Panc1 (cell line): ENCODE data around the gene MRPL43. TPM values are rescaled to one million over a fixed set of nuclear protein-coding genes. Genes with fewer than 3 reads are reported as not detected.

Source experiments
- ATAC-seq: fragments of 200-7000 bp; cut with Tn5 transposase; 2 replicates; pipeline ENCODE4 v1.9.1; 2020; ENCODE audit warnings: mild to moderate bottlenecking, moderate library complexity
- BruUV-seq: library from RNA; stranded (reverse); fragments of 400-500 nt; replicated peaks from 2 replicates; lab custom pipeline; 2021; lab: Mats Ljungman, UMichigan
- CTCF ChIA-PET: fragments of 300-600 bp; sonication (Branson Sonifier 250); formaldehyde crosslinking; loops from one replicate; lab custom pipeline; 2022; ENCODE audit warnings: antibody characterized with exemption; lab: Charles Lee
- POLR2A ChIA-PET: fragments of 300-600 bp; sonication (Branson Sonifier 250); formaldehyde crosslinking; loops from one replicate; lab custom pipeline; 2022; ENCODE audit warnings: antibody characterized with exemption; lab: Charles Lee
- DNase-seq: peaks from one replicate; pipeline ENCODE4 v3.0.0-alpha.2; 2010; ENCODE audit warnings: low read depth, low spot score
- H3K27ac ChIP-seq: 2 replicates; pipeline ENCODE4 v1.5.1; 2011; ENCODE audit warnings: mild to moderate bottlenecking, low read length, inconsistent platforms
- H3K27me3 ChIP-seq: fragments of 200-500 bp; sonication (Bioruptor generic); 2 replicates; pipeline ENCODE4 v1.6.0; 2014; ENCODE audit warnings: low read length, inconsistent platforms; ENCODE audit not compliant: control insufficient read depth, insufficient read depth
- H3K36me3 ChIP-seq: fragments of 200-500 bp; sonication (Bioruptor generic); 2 replicates; pipeline ENCODE4 v1.5.1; 2014; ENCODE audit warnings: inconsistent platforms, mild to moderate bottlenecking, low read length, moderate library complexity; ENCODE audit not compliant: control insufficient read depth, insufficient read depth
- H3K4me1 ChIP-seq: 2 replicates; pipeline ENCODE4 v1.5.1; 2011; ENCODE audit warnings: inconsistent platforms, mild to moderate bottlenecking, low read length, moderate library complexity; ENCODE audit not compliant: control insufficient read depth, insufficient read depth
- H3K4me3 ChIP-seq, 2 experiments: 2 replicates each; pipeline ENCODE4 v1.5.1; 2011 to 2012; ENCODE audit warnings: low read depth in 2 of 2, low read length in 2 of 2, mild to moderate bottlenecking in 2 of 2, inconsistent platforms in 1 of 2, moderate library complexity in 1 of 2
- H3K9me3 ChIP-seq: fragments of 200-500 bp; sonication (Bioruptor generic); 2 replicates; pipeline ENCODE4 v1.5.1; 2014; ENCODE audit warnings: low read depth, mild to moderate bottlenecking, inconsistent platforms, low read length, moderate library complexity; ENCODE audit not compliant: control insufficient read depth, insufficient read depth
- POLR2AphosphoS5 ChIP-seq: IDR thresholded peaks from 2 replicates; pipeline ENCODE4 v1.6.1; 2012; ENCODE audit warnings: mild to moderate bottlenecking, low read depth, low read length, moderate library complexity
- REST ChIP-seq, 2 experiments: IDR thresholded peaks; 2 replicates each; pipeline ENCODE4 v1.6.1; 2011 to 2012; ENCODE audit warnings: low read depth in 2 of 2, control low read depth in 1 of 2, low read length in 1 of 2, mild to moderate bottlenecking in 1 of 2, moderate library complexity in 1 of 2; ENCODE audit not compliant: insufficient read depth in 1 of 2
- SIN3A ChIP-seq: IDR thresholded peaks from 2 replicates; pipeline ENCODE4 v1.6.1; 2012; ENCODE audit warnings: low read depth, mild to moderate bottlenecking, low read length, moderate library complexity, borderline replicate concordance; ENCODE audit not compliant: insufficient read depth
- TCF7L2 ChIP-seq: IDR thresholded peaks from 2 replicates; pipeline ENCODE4 v1.6.1; 2011; ENCODE audit warnings: mild to moderate bottlenecking, low read depth, low read length, inconsistent platforms
- in situ Hi-C: cut with HindIII; loops from 2 replicates; pipeline ENCODE4 v1.10.0; 2016; ENCODE audit warnings: low sequenced_read_pairs, low pct_unique_long_range_greater_than_20kb
- intact Hi-C: fragments of 100-400 bp; cut with micrococcal nuclease; formaldehyde crosslinking; loops from one replicate; pipeline ENCODE4 v1.10.0; 2022; ENCODE audit not compliant: unreplicated experiment
- total RNA-seq: library from RNA; stranded (reverse); gene quantifications from one replicate; pipeline ENCODE4 v1.2.1, GENCODE V29; 2021; ENCODE audit not compliant: unreplicated experiment
- TF ChIP-seq, protein P1 (sequence below): fragments of 450-650 bp; IDR thresholded peaks from 2 replicates; pipeline ENCODE4 v1.5.1; 2017; ENCODE audit warnings: mild to moderate bottlenecking

The MRPL43 gene
- total RNA-seq, 1 experiment from 2014 or later = 108 TPM

- CTCF ChIA-PET = no interaction called here
- no peak for ATAC-seq
- POLR2A ChIA-PET = no interaction called here
- H3K27me3 ChIP-seq = no peaks in the 10 kb centered on the region
- peaks cover 25% of the 10 kb centered on the region for H3K4me1 ChIP-seq
- no peak for DNase-seq
- TF ChIP-seq REST (IDR thresholded peaks at IDR 0.05; ENCODE audit: insufficient read depth in 1 of 2, low read depth in 2 of 2, low read length in 1 of 2) = no peak
- TF ChIP-seq, protein P1, sequence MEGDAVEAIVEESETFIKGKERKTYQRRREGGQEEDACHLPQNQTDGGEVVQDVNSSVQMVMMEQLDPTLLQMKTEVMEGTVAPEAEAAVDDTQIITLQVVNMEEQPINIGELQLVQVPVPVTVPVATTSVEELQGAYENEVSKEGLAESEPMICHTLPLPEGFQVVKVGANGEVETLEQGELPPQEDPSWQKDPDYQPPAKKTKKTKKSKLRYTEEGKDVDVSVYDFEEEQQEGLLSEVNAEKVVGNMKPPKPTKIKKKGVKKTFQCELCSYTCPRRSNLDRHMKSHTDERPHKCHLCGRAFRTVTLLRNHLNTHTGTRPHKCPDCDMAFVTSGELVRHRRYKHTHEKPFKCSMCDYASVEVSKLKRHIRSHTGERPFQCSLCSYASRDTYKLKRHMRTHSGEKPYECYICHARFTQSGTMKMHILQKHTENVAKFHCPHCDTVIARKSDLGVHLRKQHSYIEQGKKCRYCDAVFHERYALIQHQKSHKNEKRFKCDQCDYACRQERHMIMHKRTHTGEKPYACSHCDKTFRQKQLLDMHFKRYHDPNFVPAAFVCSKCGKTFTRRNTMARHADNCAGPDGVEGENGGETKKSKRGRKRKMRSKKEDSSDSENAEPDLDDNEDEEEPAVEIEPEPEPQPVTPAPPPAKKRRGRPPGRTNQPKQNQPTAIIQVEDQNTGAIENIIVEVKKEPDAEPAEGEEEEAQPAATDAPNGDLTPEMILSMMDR = no peak
- TF ChIP-seq POLR2AphosphoS5 = no peak
- TF ChIP-seq SIN3A = no peak
- no peak for TF ChIP-seq TCF7L2
- H3K9me3 ChIP-seq = no peaks in the 10 kb centered on the region
- BruUV-seq = no TSS peak
- H3K27ac ChIP-seq = no peak overlapping the region; the same call in 1 of the 2 replicates
- no peak overlapping the region for H3K4me3 ChIP-seq
- in situ Hi-C loops = no loop called here
- H3K36me3 ChIP-seq = peaks cover 11% of the 10 kb centered on the region; the same call in 1 of the 2 replicates
- intact Hi-C loops = no loop called here
Measured at GRCh38 chr10:101001659-101002035, 14.3 kb upstream of the MRPL43 start.

DNA sequence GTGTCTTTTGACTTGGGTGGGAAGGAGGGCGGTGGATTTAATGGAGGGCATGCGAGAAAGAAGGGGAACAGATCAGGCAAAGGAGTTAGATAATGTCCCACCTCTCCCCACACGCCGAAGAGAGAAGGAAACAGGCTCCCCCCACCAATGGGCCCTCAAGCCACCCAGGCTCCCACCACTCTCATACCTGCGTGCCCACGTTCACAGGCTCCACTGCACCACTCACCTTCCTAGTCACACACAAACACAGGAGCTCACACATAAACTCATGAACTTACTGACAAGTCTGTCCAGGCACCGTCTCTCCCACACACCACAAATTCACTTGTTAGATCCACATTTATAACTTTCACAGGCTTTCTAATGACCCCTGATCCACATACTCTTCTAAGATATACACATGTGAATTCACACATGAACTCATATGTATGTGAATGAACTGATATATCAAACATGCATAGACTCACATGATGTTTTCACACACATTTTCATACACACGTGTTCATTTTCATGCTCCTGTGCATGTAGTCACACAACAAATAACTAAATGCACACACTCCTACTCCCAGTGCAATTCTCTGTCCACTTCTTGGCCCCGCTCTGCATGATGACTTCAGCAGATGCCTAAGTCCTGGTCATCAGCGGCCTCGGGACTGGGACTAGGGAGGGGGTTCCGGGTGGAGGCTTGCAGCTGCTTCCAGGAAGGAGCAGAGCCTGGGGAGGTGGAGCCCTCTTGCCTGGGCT, 13.8 kb upstream of the MRPL43 start:
- no peaks in the 10 kb centered on the region for H3K27me3 ChIP-seq
- no peak for DNase-seq
- peaks cover 31% of the 10 kb centered on the region for H3K4me1 ChIP-seq
- H3K9me3 ChIP-seq = no peaks in the 10 kb centered on the region
- peak overlapping the region; percentile 71 to 74; a peak in 2 of 4 replicates for H3K4me3 ChIP-seq
- BruUV-seq = TSS peak; percentile 66
- in situ Hi-C loops (no loop called here), intact Hi-C loops (no loop called here)
- TF ChIP-seq, protein P1 = no peak
- TF ChIP-seq POLR2AphosphoS5 (no peak), TCF7L2 (no peak)
- ChIA-PET CTCF (no interaction called here), POLR2A (no interaction called here)
- peak overlapping the region; percentile 92 for H3K27ac ChIP-seq
- H3K36me3 ChIP-seq = peaks cover 11% of the 10 kb centered on the region; the same call in 1 of the 2 replicates
- no peak for ATAC-seq
